GM18526 (cell line): Measurements from ENCODE around the gene UGT2B17.

Experiments
- POLR2A ChIP-seq: IDR thresholded peaks from 3 replicates; pipeline ENCODE4 v1.6.1; 2011; ENCODE audit not compliant: insufficient read length; ENCODE audit errors: extremely low read depth

Gene UGT2B17

GRCh38 chr4:68576272-68577125 lies at the start of gene UGT2B17:
TSS of gene UGT2B17 (minus strand) at chr4:68576322. CDS start at chr4:68568484, 7,838 bp downstream.
- TF ChIP-seq POLR2A: no peak

- no peak for TF ChIP-seq POLR2A
These were observed 41.0 kb upstream of the UGT2B17 start for GRCh38 chr4:68617003-68617698.

- TF ChIP-seq POLR2A: no peak
These were observed 39.7 kb upstream of the UGT2B17 start for GRCh38 chr4:68615699-68616422.

- TF ChIP-seq POLR2A: no peak
These were observed 37.6 kb upstream of the UGT2B17 start for GRCh38 chr4:68613752-68614151.

- no peak for TF ChIP-seq POLR2A
These were observed 30.1 kb upstream of the UGT2B17 start for GRCh38 chr4:68606240-68606639.

- TF ChIP-seq POLR2A: no peak
These were observed 23.0 kb upstream of the UGT2B17 start for GRCh38 chr4:68599150-68599549.

- TF ChIP-seq POLR2A: no peak
These were observed 21.4 kb upstream of the UGT2B17 start for GRCh38 chr4:68597482-68597881.

- no peak for TF ChIP-seq POLR2A
These were observed 18.6 kb upstream of the UGT2B17 start for GRCh38 chr4:68594678-68595077.

GRCh38 chr4:68593112-68593511 lies 17.0 kb upstream of the UGT2B17 start:
- TF ChIP-seq POLR2A: no peak

- TF ChIP-seq POLR2A: no peak
These were observed 16.6 kb upstream of the UGT2B17 start for GRCh38 chr4:68592673-68593072.

GRCh38 chr4:68591204-68591603 lies 15.1 kb upstream of the UGT2B17 start:
- TF ChIP-seq POLR2A: no peak

GRCh38 chr4:68589790-68590189 lies 13.7 kb upstream of the UGT2B17 start:
- TF ChIP-seq POLR2A: no peak

GRCh38 chr4:68582339-68582717 lies 6.2 kb upstream of the UGT2B17 start:
- no peak for TF ChIP-seq POLR2A

- TF ChIP-seq POLR2A: no peak
These were observed 5.5 kb upstream of the UGT2B17 start for GRCh38 chr4:68581383-68582338.

GRCh38 chr4:68577590-68577989 lies 1.5 kb upstream of the UGT2B17 start:
- TF ChIP-seq POLR2A: no peak
